Measurements from ENCODE around the gene EIF4E2.

DNA sequence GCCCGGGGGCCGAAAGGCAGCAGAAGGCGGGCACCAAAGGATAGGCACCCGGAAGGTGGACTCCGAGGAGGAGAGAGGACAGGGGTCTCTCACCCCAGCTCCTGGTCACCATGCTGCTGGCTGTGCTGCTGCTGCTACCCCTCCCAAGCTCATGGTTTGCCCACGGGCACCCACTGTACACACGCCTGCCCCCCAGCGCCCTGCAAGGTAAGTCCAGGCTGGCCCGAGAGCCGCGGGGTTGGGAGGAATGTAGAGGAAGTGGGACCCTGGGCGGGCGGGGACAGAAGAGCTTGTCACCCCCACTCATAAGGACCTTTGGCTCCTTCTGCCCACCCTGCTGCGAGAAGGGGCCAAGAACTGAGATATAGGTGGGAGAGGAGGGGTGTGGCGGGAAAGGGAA, 30.0 kb upstream of the EIF4E2 start:
- TF ChIP-seq EZH2 (IDR thresholded peaks at IDR 0.05) (no peak), POLR2AphosphoS5 (IDR thresholded peaks at IDR 0.05; ENCODE audit: borderline replicate concordance, low read depth, low read length) (no peak)

Measured in SK-N-MC (cell line).